Measurements from ENCODE around the gene CAPS.

DNA sequence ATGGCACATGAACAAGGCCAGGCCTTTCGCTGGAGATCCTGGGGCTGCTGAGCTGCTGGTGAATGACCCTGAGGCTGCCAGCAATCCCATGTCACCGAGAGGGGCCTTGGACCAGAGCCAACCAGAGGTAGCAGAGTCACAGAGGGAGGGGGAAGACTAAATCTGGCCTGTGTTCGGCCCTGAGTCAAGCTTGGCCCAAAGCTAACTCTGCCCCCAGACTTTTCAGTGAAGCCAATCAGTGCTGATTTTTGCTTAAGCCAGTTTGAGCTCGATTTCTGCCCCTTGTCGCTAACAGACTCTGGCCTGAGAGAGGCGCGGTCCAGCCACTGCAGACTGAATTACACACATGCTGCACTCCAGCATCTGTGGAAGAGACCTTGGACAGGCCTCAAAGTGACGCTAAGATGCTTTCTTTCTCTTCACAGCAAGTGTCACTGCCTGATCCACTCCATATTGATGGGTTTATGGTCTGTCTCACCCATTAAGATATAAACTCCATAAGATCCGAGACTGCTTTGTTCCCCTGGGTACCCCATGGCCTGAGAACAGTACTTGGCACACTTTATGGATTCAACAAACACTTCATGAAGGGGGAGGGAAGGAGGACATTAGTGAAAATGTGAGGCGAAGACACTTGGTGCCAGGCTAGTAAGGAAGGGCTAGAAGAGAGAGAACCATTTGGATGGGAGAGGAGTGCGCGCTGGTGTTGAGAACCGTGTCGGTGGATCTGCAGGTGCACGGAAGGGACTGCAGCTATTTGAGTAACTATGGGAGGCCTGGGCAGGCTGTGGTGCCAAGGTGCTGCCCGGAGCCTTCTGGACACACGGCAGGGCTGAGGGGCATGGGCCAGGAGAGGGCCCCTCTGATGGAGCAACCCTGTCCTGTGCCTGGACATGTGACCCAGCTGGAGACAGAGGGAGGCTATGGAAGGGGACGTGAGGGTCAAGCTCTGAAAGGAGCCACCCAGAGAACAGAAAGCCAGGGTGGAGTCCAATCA is 46.2 kb downstream of the CAPS start:
- TF ChIP-seq, protein P1, sequence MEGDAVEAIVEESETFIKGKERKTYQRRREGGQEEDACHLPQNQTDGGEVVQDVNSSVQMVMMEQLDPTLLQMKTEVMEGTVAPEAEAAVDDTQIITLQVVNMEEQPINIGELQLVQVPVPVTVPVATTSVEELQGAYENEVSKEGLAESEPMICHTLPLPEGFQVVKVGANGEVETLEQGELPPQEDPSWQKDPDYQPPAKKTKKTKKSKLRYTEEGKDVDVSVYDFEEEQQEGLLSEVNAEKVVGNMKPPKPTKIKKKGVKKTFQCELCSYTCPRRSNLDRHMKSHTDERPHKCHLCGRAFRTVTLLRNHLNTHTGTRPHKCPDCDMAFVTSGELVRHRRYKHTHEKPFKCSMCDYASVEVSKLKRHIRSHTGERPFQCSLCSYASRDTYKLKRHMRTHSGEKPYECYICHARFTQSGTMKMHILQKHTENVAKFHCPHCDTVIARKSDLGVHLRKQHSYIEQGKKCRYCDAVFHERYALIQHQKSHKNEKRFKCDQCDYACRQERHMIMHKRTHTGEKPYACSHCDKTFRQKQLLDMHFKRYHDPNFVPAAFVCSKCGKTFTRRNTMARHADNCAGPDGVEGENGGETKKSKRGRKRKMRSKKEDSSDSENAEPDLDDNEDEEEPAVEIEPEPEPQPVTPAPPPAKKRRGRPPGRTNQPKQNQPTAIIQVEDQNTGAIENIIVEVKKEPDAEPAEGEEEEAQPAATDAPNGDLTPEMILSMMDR (IDR thresholded peaks at IDR 0.05 in 4 of 5, conservative IDR thresholded peaks at IDR 0.05 in 1 of 5) = no peak
- TF ChIP-seq POLR2A (IDR thresholded peaks at IDR 0.05) = no peak
